ENCODE results near the gene OTOP1.
"Not testable (repeated sequence)": the region's sequence is repeated elsewhere in the genome, so short reads cannot be mapped to it uniquely, and the experiment has no call there.

Gene OTOP1

DNA sequence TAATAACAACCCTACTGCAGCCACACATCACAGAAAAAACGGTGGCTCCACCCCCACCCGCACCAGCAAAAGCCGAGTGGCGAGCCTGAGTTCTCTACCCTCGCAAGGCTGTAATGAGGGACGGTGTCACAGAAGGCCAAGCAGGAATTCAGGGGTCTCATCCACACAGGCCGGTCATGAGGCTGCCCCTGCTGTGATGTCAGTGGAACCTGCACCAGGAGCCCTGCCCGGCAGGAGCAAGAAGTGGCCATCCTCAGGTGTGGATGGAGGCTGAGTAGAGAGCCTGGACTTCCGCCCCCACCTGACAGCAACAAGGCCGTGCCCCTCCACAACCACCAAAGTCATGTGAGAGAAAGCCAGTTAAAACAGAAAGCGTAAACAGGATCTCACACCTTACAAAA lies 42.6 kb upstream of the OTOP1 start:
- Histone ChIP-seq H3K9me3 (ENCODE audit: severe bottlenecking) (no peaks in the 10 kb centered on the region), H3K36me3 (peaks cover 51% of the 10 kb centered on the region), H3K27ac (no peak overlapping the region), H3K4me3 (ENCODE audit: low read depth, low read length) (no peak overlapping the region), H3K27me3 (ENCODE audit: insufficient read depth, low read depth, severe bottlenecking) (no peaks in the 10 kb centered on the region)
- no peak for DNase-seq
- TF ChIP-seq, protein P1, sequence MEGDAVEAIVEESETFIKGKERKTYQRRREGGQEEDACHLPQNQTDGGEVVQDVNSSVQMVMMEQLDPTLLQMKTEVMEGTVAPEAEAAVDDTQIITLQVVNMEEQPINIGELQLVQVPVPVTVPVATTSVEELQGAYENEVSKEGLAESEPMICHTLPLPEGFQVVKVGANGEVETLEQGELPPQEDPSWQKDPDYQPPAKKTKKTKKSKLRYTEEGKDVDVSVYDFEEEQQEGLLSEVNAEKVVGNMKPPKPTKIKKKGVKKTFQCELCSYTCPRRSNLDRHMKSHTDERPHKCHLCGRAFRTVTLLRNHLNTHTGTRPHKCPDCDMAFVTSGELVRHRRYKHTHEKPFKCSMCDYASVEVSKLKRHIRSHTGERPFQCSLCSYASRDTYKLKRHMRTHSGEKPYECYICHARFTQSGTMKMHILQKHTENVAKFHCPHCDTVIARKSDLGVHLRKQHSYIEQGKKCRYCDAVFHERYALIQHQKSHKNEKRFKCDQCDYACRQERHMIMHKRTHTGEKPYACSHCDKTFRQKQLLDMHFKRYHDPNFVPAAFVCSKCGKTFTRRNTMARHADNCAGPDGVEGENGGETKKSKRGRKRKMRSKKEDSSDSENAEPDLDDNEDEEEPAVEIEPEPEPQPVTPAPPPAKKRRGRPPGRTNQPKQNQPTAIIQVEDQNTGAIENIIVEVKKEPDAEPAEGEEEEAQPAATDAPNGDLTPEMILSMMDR (IDR thresholded peaks at IDR 0.05; ENCODE audit: low read depth, low read length), result no peak

DNA sequence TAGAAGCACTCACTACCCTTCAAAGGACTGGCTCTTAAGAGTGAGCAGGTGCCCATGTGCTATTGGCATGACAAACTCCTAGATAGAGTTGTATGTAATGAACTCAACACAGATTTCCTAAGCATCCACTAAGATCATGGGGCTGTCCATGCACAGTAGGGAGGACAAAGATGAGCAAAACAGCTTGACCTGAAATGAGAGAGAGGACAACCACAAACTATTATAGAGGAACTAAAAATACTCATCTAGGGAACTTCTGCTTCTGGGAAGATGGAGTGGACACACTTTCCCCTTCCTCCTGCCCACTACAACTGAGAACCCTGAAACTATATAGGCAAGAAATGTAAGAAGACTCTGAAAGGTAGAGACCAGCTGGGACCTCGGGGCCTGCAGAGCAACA lies 42.0 kb upstream of the OTOP1 start:
- Histone ChIP-seq H3K36me3 (peaks cover 48% of the 10 kb centered on the region), H3K27ac (no peak overlapping the region), H3K4me3 (ENCODE audit: low read depth, low read length) (no peak overlapping the region), H3K9me3 (ENCODE audit: severe bottlenecking) (no peaks in the 10 kb centered on the region), H3K27me3 (ENCODE audit: insufficient read depth, low read depth, severe bottlenecking) (no peaks in the 10 kb centered on the region)
- TF ChIP-seq, protein P1 (IDR thresholded peaks at IDR 0.05; ENCODE audit: low read depth, low read length), result no peak
- DNase-seq, result no peak

DNA sequence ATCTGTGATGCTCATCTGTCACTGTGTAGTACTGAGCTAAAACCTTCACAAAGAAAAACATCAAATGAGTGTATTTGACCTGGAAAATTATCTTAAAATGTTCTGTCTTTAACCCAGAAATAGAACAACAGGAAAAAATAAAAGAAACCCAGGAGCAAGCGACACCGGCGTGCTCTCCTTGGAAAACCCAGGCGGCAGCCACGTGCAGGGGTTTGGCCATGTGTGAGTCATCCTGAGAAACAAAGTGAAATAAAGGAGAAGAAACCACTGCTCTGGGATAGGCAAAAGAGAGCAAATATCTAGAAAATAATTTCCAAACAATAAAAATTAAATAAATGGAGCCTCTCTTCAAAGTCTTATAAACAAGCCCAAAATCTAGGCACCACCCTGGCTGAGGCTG lies 41.3 kb upstream of the OTOP1 start:
- Histone ChIP-seq H3K36me3 (peaks cover 40% of the 10 kb centered on the region), H3K4me3 (ENCODE audit: low read depth, low read length) (no peak overlapping the region), H3K27me3 (ENCODE audit: insufficient read depth, low read depth, severe bottlenecking) (no peaks in the 10 kb centered on the region), H3K27ac (no peak overlapping the region), H3K9me3 (ENCODE audit: severe bottlenecking) (no peaks in the 10 kb centered on the region)
- no peak for DNase-seq
- TF ChIP-seq, protein P1 (IDR thresholded peaks at IDR 0.05; ENCODE audit: low read depth, low read length), result no peak

DNA sequence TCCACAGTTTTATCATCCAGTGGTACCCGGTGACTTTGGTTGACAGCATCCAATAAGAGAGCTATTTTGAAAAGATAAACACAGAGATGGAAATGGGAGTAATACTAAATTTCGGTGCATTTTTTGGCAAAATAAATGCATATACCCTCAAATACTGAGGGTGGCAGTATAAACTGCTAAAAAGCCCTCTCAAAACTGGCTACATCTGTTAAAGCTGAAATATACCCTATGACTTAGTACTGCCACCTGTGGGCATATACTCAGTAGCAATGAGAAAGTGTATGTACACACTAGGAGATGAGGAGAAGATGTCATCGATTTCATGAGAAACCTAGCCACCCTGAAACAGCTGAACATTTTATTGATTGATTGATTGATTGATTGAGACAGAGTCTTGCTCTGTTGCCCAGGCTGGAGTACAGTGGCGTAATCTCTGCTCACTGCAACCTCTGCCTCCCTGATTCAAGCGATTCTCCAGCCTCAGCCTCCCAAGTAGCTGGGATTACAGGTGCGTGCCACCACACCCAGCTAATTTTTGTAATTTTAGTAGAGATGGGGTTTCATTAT lies 33.5 kb upstream of the OTOP1 start:
- no peaks in the 10 kb centered on the region for H3K9me3 ChIP-seq (ENCODE audit: severe bottlenecking)
- H3K27ac ChIP-seq, result no peak overlapping the region
- no peak for DNase-seq
- H3K36me3 ChIP-seq, result no peaks in the 10 kb centered on the region
- H3K27me3 ChIP-seq (ENCODE audit: insufficient read depth, low read depth, severe bottlenecking), result no peaks in the 10 kb centered on the region
- TF ChIP-seq, protein P1 (IDR thresholded peaks at IDR 0.05; ENCODE audit: low read depth, low read length), result no peak
- no peak overlapping the region for H3K4me3 ChIP-seq (ENCODE audit: low read depth, low read length)

DNA sequence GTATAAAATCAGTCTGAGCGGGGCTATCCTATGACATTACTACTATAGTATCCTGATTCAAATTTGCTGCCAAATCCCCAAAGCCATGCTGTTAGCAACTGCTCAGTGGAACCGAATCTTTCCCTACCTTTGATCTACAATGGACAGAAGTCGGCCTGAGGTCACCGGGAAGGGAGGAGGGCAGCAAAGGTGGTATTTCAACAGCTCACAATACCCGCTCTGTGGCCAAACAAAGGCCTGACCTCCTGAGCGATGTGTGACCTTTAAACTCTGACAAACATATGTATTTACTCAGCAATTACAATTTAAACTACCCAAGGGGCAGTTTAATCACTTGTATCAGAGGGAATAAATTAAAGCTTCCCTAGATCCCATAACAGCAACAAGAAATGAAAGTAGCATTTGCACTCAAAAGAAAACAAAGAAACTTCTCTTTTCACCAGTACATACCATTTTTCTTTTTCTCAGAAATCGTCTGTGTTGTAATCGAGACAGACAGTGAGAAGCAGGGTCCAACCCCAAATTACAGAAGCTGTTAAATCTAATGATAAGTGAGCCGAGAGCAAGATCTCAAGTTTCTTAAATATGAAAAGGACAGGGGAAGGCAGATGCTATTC lies 32.9 kb upstream of the OTOP1 start:
- H3K36me3 ChIP-seq, result no peaks in the 10 kb centered on the region
- no peak overlapping the region for H3K4me3 ChIP-seq (ENCODE audit: low read depth, low read length)
- no peaks in the 10 kb centered on the region for H3K9me3 ChIP-seq (ENCODE audit: severe bottlenecking)
- no peak overlapping the region for H3K27ac ChIP-seq
- TF ChIP-seq, protein P1 (IDR thresholded peaks at IDR 0.05; ENCODE audit: low read depth, low read length), result no peak
- DNase-seq, result no peak
- no peaks in the 10 kb centered on the region for H3K27me3 ChIP-seq (ENCODE audit: insufficient read depth, low read depth, severe bottlenecking)

DNA sequence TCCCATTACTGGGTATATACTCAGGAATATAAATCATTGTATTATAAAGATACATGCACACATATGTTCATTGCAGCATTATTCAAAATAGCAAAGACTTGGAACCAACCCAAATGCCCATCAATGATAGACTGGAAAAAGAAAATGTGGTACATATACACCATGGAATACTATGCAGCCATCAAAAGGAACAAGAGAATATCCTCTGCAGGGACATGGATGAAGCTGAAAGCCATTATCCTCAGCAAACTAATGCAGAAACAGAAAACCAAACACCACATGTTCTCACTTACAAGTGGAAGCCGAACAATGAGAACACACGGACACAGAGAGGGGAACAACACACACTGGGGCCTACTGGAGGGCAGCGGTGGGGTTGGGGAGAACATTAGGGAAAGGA lies 31.0 kb upstream of the OTOP1 start:
- not testable (repeated sequence) for H3K4me3 ChIP-seq (ENCODE audit: low read depth, low read length); H3K27ac ChIP-seq; H3K36me3 ChIP-seq; DNase-seq; H3K9me3 ChIP-seq (ENCODE audit: severe bottlenecking); H3K27me3 ChIP-seq (ENCODE audit: insufficient read depth, low read depth, severe bottlenecking)

Data from WERI-Rb-1 (cell line).